ENCODE results near the gene ARCN1. TPM values are rescaled to one million over a fixed set of nuclear protein-coding genes. Genes with fewer than 3 reads are reported as not detected.

The ARCN1 gene
- total and polyA plus RNA-seq, 9 of the 15 experiments (the other 6 are each of a cell fraction or from before 2014, with no cell fraction given): 30.0 to 224 (median 76.4) TPM

DNA sequence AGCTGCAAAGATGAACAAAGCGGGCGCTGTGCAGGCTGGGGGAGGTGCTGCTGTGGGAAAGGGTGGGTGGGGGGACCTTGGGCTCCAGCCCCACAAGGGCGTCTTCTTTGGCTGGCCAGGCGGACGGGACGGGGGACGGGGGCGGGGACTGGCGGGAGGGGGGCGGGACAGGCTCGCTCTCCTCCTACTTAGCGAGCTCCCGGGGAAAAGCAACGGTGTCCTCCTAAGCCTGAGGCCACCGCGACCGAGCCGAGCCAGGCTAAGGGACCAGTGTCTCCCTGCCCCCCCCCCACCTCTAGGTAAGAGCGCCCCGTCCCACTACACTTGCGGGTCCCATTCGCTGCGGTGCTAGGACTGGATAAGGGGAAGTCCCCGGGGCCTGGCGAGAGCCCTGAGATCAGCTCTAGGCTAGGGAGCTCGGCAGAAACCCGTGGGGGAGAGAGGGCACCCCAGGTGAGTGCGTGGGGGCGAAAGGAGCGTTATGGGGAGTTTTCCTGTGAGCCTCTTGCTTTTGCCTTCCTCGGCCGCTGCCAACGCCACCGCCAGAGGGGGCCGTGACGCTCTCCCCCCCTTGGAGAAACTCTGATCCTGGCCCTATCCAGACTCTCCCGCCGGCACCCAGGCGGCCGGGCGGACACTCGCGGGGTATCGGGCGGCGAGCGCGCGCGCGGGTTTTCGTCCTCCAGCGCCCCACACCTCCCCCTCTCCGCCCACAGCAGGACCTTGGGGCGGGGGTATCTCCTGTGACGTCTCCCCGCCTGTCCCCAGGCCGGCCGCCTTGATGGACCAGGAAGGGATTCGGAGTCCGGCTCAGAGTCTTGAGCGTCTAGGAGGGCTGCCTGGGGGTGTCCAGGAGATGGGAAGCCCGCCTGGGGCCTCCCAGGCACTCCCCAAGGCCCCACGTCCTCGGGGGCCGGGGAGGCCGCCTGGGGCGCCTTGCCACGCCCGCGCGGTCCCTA, 35.5 kb downstream of the ARCN1 start, which contains the start of gene PHLDB1 (continued):
- TF ChIP-seq, protein P1, sequence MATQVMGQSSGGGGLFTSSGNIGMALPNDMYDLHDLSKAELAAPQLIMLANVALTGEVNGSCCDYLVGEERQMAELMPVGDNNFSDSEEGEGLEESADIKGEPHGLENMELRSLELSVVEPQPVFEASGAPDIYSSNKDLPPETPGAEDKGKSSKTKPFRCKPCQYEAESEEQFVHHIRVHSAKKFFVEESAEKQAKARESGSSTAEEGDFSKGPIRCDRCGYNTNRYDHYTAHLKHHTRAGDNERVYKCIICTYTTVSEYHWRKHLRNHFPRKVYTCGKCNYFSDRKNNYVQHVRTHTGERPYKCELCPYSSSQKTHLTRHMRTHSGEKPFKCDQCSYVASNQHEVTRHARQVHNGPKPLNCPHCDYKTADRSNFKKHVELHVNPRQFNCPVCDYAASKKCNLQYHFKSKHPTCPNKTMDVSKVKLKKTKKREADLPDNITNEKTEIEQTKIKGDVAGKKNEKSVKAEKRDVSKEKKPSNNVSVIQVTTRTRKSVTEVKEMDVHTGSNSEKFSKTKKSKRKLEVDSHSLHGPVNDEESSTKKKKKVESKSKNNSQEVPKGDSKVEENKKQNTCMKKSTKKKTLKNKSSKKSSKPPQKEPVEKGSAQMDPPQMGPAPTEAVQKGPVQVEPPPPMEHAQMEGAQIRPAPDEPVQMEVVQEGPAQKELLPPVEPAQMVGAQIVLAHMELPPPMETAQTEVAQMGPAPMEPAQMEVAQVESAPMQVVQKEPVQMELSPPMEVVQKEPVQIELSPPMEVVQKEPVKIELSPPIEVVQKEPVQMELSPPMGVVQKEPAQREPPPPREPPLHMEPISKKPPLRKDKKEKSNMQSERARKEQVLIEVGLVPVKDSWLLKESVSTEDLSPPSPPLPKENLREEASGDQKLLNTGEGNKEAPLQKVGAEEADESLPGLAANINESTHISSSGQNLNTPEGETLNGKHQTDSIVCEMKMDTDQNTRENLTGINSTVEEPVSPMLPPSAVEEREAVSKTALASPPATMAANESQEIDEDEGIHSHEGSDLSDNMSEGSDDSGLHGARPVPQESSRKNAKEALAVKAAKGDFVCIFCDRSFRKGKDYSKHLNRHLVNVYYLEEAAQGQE (IDR thresholded peaks at IDR 0.05; ENCODE audit: borderline replicate concordance): peak; percentile 52
- TF ChIP-seq, protein P1 (CRISPR knock-in tag; IDR thresholded peaks at IDR 0.05; ENCODE audit: low read depth): no peak
- TF ChIP-seq POLR2G (IDR thresholded peaks at IDR 0.05; ENCODE audit: low read depth, low read length) (peak; percentile 84), DACH1 (IDR thresholded peaks at IDR 0.05; ENCODE audit: partially characterized antibody) (no peak), SETDB1 (IDR thresholded peaks at IDR 0.05; ENCODE audit: low read length) (no peak), ZNF583 (CRISPR knock-in tag; IDR thresholded peaks at IDR 0.05) (no peak), GTF2F1 (IDR thresholded peaks at IDR 0.05; ENCODE audit: low read depth, low read length) (no peak), SIX5 (IDR thresholded peaks at IDR 0.05; ENCODE audit: borderline replicate concordance in 1 of 2, insufficient read depth in 1 of 2, low read depth in 1 of 2, low read length in 2 of 2) (no peak), FOS (IDR thresholded peaks at IDR 0.05; ENCODE audit: extremely low read depth, insufficient read length) (no peak), CEBPG (CRISPR knock-in tag; IDR thresholded peaks at IDR 0.05) (no peak), CEBPG (tag; conservative IDR thresholded peaks at IDR 0.05 in 1 of 2, IDR thresholded peaks at IDR 0.05 in 1 of 2) (no peak), TGIF2 (CRISPR knock-in tag; IDR thresholded peaks at IDR 0.05) (no peak), POU5F1 (IDR thresholded peaks at IDR 0.05; ENCODE audit: borderline replicate concordance, low read depth, low read length, partially characterized antibody) (no peak), NFIC (IDR thresholded peaks at IDR 0.05) (no peak), TARDBP (IDR thresholded peaks at IDR 0.05) (no peak)
- TF ChIP-seq, protein P2, sequence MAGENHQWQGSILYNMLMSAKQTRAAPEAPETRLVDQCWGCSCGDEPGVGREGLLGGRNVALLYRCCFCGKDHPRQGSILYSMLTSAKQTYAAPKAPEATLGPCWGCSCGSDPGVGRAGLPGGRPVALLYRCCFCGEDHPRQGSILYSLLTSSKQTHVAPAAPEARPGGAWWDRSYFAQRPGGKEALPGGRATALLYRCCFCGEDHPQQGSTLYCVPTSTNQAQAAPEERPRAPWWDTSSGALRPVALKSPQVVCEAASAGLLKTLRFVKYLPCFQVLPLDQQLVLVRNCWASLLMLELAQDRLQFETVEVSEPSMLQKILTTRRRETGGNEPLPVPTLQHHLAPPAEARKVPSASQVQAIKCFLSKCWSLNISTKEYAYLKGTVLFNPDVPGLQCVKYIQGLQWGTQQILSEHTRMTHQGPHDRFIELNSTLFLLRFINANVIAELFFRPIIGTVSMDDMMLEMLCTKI (IDR thresholded peaks at IDR 0.05; ENCODE audit: partially characterized antibody): no peak
- TF ChIP-seq, protein P3, sequence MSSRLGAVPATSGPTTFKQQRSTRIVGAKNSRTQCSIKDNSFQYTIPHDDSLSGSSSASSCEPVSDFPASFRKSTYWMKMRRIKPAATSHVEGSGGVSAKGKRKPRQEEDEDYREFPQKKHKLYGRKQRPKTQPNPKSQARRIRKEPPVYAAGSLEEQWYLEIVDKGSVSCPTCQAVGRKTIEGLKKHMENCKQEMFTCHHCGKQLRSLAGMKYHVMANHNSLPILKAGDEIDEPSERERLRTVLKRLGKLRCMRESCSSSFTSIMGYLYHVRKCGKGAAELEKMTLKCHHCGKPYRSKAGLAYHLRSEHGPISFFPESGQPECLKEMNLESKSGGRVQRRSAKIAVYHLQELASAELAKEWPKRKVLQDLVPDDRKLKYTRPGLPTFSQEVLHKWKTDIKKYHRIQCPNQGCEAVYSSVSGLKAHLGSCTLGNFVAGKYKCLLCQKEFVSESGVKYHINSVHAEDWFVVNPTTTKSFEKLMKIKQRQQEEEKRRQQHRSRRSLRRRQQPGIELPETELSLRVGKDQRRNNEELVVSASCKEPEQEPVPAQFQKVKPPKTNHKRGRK (tag; IDR thresholded peaks at IDR 0.05): no peak

Measured in K562 (cell line).